Parathyroid adenoma (tissue), 2 donors: ENCODE data around the gene NRXN3.
A peak's percentile ranks its signal among the peaks of the same experiment; 100 is the strongest.

Experiments used
- H2AFZ ChIP-seq: fragments of 300-600 bp; sonication (generic); one replicate; pipeline ENCODE4 v1.7.0; 2017; ENCODE audit warnings: antibody characterized with exemption, mild to moderate bottlenecking
- H3K27ac ChIP-seq: fragments of 300-600 bp; sonication (generic); one replicate; pipeline ENCODE4 v1.7.0; 2017
- H3K27me3 ChIP-seq: fragments of 300-600 bp; sonication (generic); one replicate; pipeline ENCODE4 v1.7.0; 2017; ENCODE audit warnings: low read length; ENCODE audit not compliant: control insufficient read depth, insufficient read depth
- H3K36me3 ChIP-seq: fragments of 300-600 bp; sonication (generic); one replicate; pipeline ENCODE4 v1.7.0; 2017; ENCODE audit warnings: low read length; ENCODE audit not compliant: control insufficient read depth, insufficient read depth
- H3K4me1 ChIP-seq: fragments of 300-600 bp; sonication (generic); one replicate; pipeline ENCODE4 v1.7.0; 2017; ENCODE audit warnings: control low read depth
- H3K4me2 ChIP-seq: fragments of 300-600 bp; sonication (generic); one replicate; pipeline ENCODE4 v1.7.0; 2017; ENCODE audit warnings: low read length
- H3K4me3 ChIP-seq: fragments of 300-600 bp; sonication (generic); one replicate; pipeline ENCODE4 v1.7.0; 2017; ENCODE audit warnings: low read depth, low read length
- H3K79me2 ChIP-seq: fragments of 300-600 bp; sonication (generic); one replicate; pipeline ENCODE4 v1.7.0; 2017; ENCODE audit warnings: control low read depth
- H3K9ac ChIP-seq: fragments of 300-600 bp; sonication (generic); one replicate; pipeline ENCODE4 v1.7.0; 2017; ENCODE audit warnings: mild to moderate bottlenecking
- H3K9me3 ChIP-seq: fragments of 300-600 bp; sonication (generic); one replicate; pipeline ENCODE4 v1.7.0; 2017; ENCODE audit warnings: low read length; ENCODE audit not compliant: control insufficient read depth
- TF ChIP-seq, protein P1 (sequence below): fragments of 300-600 bp; sonication (generic); IDR thresholded peaks from one replicate; pipeline ENCODE4 v1.7.0; 2017; ENCODE audit warnings: antibody characterized with exemption, mild to moderate bottlenecking
- donor health status: primary hyperparathyroidism.

Gene NRXN3

DNA sequence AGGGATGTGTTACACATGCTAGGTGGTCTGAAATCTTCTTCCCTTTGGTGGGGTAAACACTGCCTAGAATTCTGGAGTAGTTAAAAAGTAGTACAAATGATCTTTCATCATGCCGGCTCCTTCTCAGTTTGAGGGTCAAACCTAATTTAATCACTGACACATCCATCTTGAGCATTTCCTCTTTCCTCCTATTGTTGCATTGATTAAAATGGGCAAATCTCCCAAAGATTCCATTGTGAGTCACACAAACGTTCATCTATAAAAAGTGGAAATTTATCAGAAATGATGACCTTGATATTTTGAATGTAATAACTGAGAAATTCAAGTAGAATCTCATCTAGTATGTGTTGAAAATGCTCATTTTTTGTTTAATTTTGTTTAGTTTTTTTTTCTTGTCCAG is 996.0 kb downstream of the NRXN3 start:
- TF ChIP-seq, protein P1, sequence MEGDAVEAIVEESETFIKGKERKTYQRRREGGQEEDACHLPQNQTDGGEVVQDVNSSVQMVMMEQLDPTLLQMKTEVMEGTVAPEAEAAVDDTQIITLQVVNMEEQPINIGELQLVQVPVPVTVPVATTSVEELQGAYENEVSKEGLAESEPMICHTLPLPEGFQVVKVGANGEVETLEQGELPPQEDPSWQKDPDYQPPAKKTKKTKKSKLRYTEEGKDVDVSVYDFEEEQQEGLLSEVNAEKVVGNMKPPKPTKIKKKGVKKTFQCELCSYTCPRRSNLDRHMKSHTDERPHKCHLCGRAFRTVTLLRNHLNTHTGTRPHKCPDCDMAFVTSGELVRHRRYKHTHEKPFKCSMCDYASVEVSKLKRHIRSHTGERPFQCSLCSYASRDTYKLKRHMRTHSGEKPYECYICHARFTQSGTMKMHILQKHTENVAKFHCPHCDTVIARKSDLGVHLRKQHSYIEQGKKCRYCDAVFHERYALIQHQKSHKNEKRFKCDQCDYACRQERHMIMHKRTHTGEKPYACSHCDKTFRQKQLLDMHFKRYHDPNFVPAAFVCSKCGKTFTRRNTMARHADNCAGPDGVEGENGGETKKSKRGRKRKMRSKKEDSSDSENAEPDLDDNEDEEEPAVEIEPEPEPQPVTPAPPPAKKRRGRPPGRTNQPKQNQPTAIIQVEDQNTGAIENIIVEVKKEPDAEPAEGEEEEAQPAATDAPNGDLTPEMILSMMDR, result no peak
- Histone ChIP-seq H3K79me2 (no peaks in the 10 kb centered on the region), H3K27ac (no peak overlapping the region), H3K4me3 (no peak overlapping the region), H3K4me2 (no peak overlapping the region), H3K27me3 (no peaks in the 10 kb centered on the region), H3K9ac (no peak overlapping the region), H3K9me3 (no peaks in the 10 kb centered on the region), H3K4me1 (peaks cover 5% of the 10 kb centered on the region), H2AFZ (no peak overlapping the region), H3K36me3 (no peaks in the 10 kb centered on the region)

DNA sequence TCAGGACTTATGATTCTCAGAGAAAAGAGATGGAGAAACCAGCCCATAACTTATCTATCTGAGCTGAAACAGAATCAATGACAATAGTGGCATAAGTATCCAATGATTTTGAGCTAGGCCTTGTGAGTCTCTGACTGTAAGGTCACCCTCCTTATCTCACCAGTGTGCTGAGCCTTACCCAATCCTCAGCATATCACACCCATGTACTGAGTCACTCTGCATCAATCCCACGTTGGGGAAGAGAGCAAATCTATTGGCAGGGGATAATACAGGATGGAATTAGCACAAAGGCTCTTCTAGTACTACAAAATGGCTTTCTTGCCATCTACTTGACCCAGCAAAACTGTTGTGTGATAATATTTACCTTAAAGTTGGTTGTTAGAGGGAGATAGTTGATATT is 997.8 kb downstream of the NRXN3 start:
- no peaks in the 10 kb centered on the region for H3K79me2 ChIP-seq
- H3K4me3 ChIP-seq, result no peak overlapping the region
- TF ChIP-seq, protein P1, result no peak
- H3K27me3 ChIP-seq, result no peaks in the 10 kb centered on the region
- H3K9me3 ChIP-seq, result no peaks in the 10 kb centered on the region
- H3K9ac ChIP-seq, result no peak overlapping the region
- H3K36me3 ChIP-seq, result no peaks in the 10 kb centered on the region
- no peak overlapping the region for H3K27ac ChIP-seq
- no peak overlapping the region for H3K4me2 ChIP-seq
- peaks cover 5% of the 10 kb centered on the region for H3K4me1 ChIP-seq
- H2AFZ ChIP-seq, result no peak overlapping the region

DNA sequence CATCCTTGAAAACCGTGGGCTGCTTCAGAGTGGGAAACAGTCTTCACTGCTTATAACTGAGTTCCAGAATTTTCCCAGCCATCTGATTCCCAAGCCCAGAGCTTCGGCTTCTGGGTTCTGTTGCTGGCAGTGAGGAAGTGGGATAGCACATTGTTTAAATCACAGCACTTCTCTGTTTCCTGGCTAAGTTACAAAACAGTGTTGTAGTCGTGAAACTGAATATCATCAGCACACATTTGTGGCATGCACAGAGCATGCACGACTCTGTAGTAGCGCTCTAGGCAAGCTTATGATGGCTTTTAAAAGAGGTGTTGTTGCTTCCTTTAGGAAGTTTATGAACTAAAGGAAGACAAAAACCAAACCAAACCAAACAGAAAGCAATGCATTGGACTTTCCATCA is 1005.5 kb downstream of the NRXN3 start:
- H3K4me1 ChIP-seq, result peaks cover 9% of the 10 kb centered on the region
- H3K79me2 ChIP-seq, result no peaks in the 10 kb centered on the region
- no peak overlapping the region for H3K4me3 ChIP-seq
- no peak overlapping the region for H3K27ac ChIP-seq
- no peaks in the 10 kb centered on the region for H3K9me3 ChIP-seq
- TF ChIP-seq, protein P1, result no peak
- no peaks in the 10 kb centered on the region for H3K36me3 ChIP-seq
- no peak overlapping the region for H3K4me2 ChIP-seq
- H3K9ac ChIP-seq, result no peak overlapping the region
- no peak overlapping the region for H2AFZ ChIP-seq
- H3K27me3 ChIP-seq, result no peaks in the 10 kb centered on the region

DNA sequence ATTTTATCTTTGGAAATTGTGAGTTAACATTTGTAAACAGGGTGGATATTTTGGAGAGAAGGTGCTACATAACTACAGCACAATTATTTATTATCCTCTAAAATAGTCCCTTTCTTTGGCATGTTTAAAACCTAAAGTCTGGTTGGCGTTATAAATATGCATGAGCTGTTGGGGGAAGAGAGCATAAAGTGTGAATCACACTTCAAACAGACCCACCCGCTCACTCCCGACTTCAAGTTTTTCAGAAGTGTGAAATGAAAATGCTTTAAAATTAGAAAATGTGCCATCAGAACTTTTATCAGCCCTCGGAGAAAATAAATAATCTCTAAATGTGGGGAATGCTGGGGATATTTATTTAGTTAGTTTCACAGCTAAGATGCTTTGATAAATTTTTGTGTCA is 1006.9 kb downstream of the NRXN3 start:
- H3K4me1 ChIP-seq, result peaks cover 9% of the 10 kb centered on the region
- H3K27me3 ChIP-seq, result no peaks in the 10 kb centered on the region
- no peaks in the 10 kb centered on the region for H3K79me2 ChIP-seq
- H3K36me3 ChIP-seq, result no peaks in the 10 kb centered on the region
- no peak overlapping the region for H3K9ac ChIP-seq
- no peak overlapping the region for H3K4me2 ChIP-seq
- H3K27ac ChIP-seq, result no peak overlapping the region
- no peak overlapping the region for H2AFZ ChIP-seq
- no peak overlapping the region for H3K4me3 ChIP-seq
- H3K9me3 ChIP-seq, result no peaks in the 10 kb centered on the region
- TF ChIP-seq, protein P1, result no peak

DNA sequence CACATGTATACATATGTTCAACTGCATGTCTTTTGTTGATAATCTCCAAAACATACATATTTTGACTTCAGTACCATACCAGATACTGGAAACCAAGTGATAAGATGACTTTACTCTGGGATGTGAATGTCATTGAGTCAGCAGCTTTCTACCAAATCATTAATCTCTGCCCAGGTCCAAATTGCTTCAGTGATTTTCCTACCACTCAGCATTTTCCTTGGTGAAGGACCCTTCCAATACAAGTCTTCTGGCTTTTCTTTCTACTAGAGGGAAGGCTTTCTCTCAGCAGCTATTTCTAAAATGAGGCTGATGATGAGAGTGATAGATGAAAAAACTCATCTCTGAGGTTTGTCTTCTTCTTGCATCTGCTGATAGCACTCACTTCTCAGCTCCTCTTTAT is 1008.5 kb downstream of the NRXN3 start:
- no peaks in the 10 kb centered on the region for H3K27me3 ChIP-seq
- H3K79me2 ChIP-seq, result no peaks in the 10 kb centered on the region
- no peak overlapping the region for H3K4me2 ChIP-seq
- H2AFZ ChIP-seq, result peak overlapping the region; percentile 16
- H3K9ac ChIP-seq, result no peak overlapping the region
- H3K27ac ChIP-seq, result no peak overlapping the region
- H3K36me3 ChIP-seq, result no peaks in the 10 kb centered on the region
- TF ChIP-seq, protein P1, result no peak
- no peaks in the 10 kb centered on the region for H3K9me3 ChIP-seq
- H3K4me3 ChIP-seq, result no peak overlapping the region
- peaks cover 9% of the 10 kb centered on the region for H3K4me1 ChIP-seq
